Vagina (tissue), 2 donors: Measurements from ENCODE around the gene AIF1. TPM values are rescaled to one million over a fixed set of nuclear protein-coding genes. Genes with fewer than 3 reads are reported as not detected.
A peak's percentile ranks its signal among the peaks of the same experiment; 100 is the strongest.

Experiments
- DNase-seq, 2 donors: peaks; one replicate each; pipeline ENCODE4 v3.0.0-alpha.2; 2017; ENCODE audit errors: extremely low spot score in 2 of 2
- H3K27ac ChIP-seq: fragments of 200-600 bp; sonication (generic); one replicate; pipeline ENCODE4 v1.5.1; 2019
- H3K27me3 ChIP-seq: fragments of 200-600 bp; sonication (generic); one replicate; pipeline ENCODE4 v1.5.1; 2019
- H3K36me3 ChIP-seq, 2 donors: fragments of 200-600 bp; sonication (generic); one replicate each; pipeline ENCODE4 v1.5.1; 2017 to 2019
- H3K4me1 ChIP-seq: fragments of 200-600 bp; sonication (generic); one replicate; pipeline ENCODE4 v1.5.1; 2019
- H3K4me3 ChIP-seq, 2 donors: fragments of 200-600 bp; sonication (generic); 1 replicate in 1 of 2; 2 replicates in 1 of 2; pipeline ENCODE4 v1.5.1; 2016 to 2019
- H3K9me3 ChIP-seq: fragments of 200-600 bp; sonication (generic); one replicate; pipeline ENCODE4 v1.5.1; 2019
- CTCF ChIP-seq, 3 experiments: fragments of 450-650 bp in 2 of 3; fragments of 200-600 bp in 1 of 3; sonication (generic) in 1 of 3; IDR thresholded peaks; one replicate each; pipeline ENCODE4 v1.5.1; 2017 to 2019; ENCODE audit warnings: antibody characterized with exemption in 3 of 3, mild to moderate bottlenecking in 2 of 3, moderate library complexity in 2 of 3
- POLR2A ChIP-seq, 2 donors: fragments of 450-650 bp; IDR thresholded peaks; one replicate each; pipeline ENCODE4 v1.6.1; 2017; ENCODE audit warnings: antibody characterized with exemption in 2 of 2, mild to moderate bottlenecking in 2 of 2, moderate library complexity in 2 of 2
- POLR2AphosphoS5 ChIP-seq, 2 donors: sonication (generic); formaldehyde crosslinking; IDR thresholded peaks; one replicate each; pipeline ENCODE4 v1.9.0; 2017; ENCODE audit warnings: antibody characterized with exemption in 2 of 2, mild to moderate bottlenecking in 2 of 2, low read depth in 1 of 2; ENCODE audit not compliant: insufficient read depth in 1 of 2
- intact Hi-C: fragments of 100-400 bp; cut with DNase I; formaldehyde crosslinking; loops from one replicate; pipeline ENCODE4 v1.15.1; 2023
- total RNA-seq: library from RNA; depleted of rRNA; stranded (reverse); fragments of >200 nt; gene quantifications from one replicate; pipeline ENCODE4 v1.2.3, GENCODE V29; 2016

Gene AIF1
- total RNA-seq, 1 donor from 2014 or later, result 25.0 TPM

- intact Hi-C loops, result no loop called here
- no peak overlapping the region for H3K4me3 ChIP-seq
- H3K4me1 ChIP-seq, result peaks cover 25% of the 10 kb centered on the region
- DNase-seq, result no peak
- H3K9me3 ChIP-seq, result no peaks in the 10 kb centered on the region
- no peaks in the 10 kb centered on the region for H3K36me3 ChIP-seq
- TF ChIP-seq POLR2AphosphoS5 (IDR thresholded peaks at IDR 0.05; ENCODE audit: insufficient read depth in 1 of 2, low read depth in 1 of 2) (no peak), POLR2A (IDR thresholded peaks at IDR 0.05) (no peak), CTCF (IDR thresholded peaks at IDR 0.05) (no peak)
- no peaks in the 10 kb centered on the region for H3K27me3 ChIP-seq
- H3K27ac ChIP-seq, result no peak overlapping the region
Measured at GRCh38 chr6:31579119-31579505, 35.9 kb upstream of the AIF1 start.

GRCh38 chr6:31579546-31580437, 35.2 kb upstream of the AIF1 start:
- Histone ChIP-seq H3K9me3 (no peaks in the 10 kb centered on the region), H3K4me1 (peaks cover 25% of the 10 kb centered on the region), H3K4me3 (no peak overlapping the region), H3K27me3 (no peaks in the 10 kb centered on the region), H3K27ac (peak overlapping the region; percentile 92), H3K36me3 (no peaks in the 10 kb centered on the region)
- intact Hi-C loops, result no loop called here
- TF ChIP-seq CTCF (IDR thresholded peaks at IDR 0.05), result no peak
- no peak for TF ChIP-seq POLR2A (IDR thresholded peaks at IDR 0.05)
- TF ChIP-seq POLR2AphosphoS5 (IDR thresholded peaks at IDR 0.05; ENCODE audit: insufficient read depth in 1 of 2, low read depth in 1 of 2), result no peak
- no peak for DNase-seq

- Histone ChIP-seq H3K4me3 (peak overlapping the region; percentile 68 to 74), H3K27me3 (no peaks in the 10 kb centered on the region), H3K36me3 (no peaks in the 10 kb centered on the region), H3K9me3 (no peaks in the 10 kb centered on the region), H3K4me1 (peaks cover 25% of the 10 kb centered on the region), H3K27ac (peak overlapping the region; percentile 92)
- intact Hi-C loops, result no loop called here
- no peak for TF ChIP-seq POLR2A (IDR thresholded peaks at IDR 0.05)
- no peak for TF ChIP-seq CTCF (IDR thresholded peaks at IDR 0.05)
- no peak for TF ChIP-seq POLR2AphosphoS5 (IDR thresholded peaks at IDR 0.05; ENCODE audit: insufficient read depth in 1 of 2, low read depth in 1 of 2)
- DNase-seq, result no peak
Measured at GRCh38 chr6:31580438-31580740, 34.6 kb upstream of the AIF1 start.

GRCh38 chr6:31580807-31581433, 34.1 kb upstream of the AIF1 start:
- intact Hi-C loops, result no loop called here

More at GRCh38 chr6:31580807-31581433, 34.1 kb upstream of the AIF1 start:
- H3K27ac ChIP-seq, result peak overlapping the region; percentile 92
- peak in 1 of 2 donors; percentile 40 for TF ChIP-seq POLR2A (IDR thresholded peaks at IDR 0.05)
- TF ChIP-seq POLR2AphosphoS5 (IDR thresholded peaks at IDR 0.05; ENCODE audit: insufficient read depth in 1 of 2, low read depth in 1 of 2), result peak; percentile 42 to 73
- peak; percentile 93 to 96 (median 94) for TF ChIP-seq CTCF (IDR thresholded peaks at IDR 0.05)
- H3K9me3 ChIP-seq, result no peaks in the 10 kb centered on the region
- H3K4me1 ChIP-seq, result peaks cover 25% of the 10 kb centered on the region
- H3K36me3 ChIP-seq, result no peaks in the 10 kb centered on the region
- H3K4me3 ChIP-seq, result peak overlapping the region; percentile 68 to 74
- H3K27me3 ChIP-seq, result no peaks in the 10 kb centered on the region
- DNase-seq, result no peak
